Stimulated activated CD8-positive, alpha-beta memory T cell treated with anti-CD3 and anti-CD28 coated beads, Interleukin-15, amount 100 ng/mL, for 1 hour (primary cell): Measurements from ENCODE around the gene DYNLL1.
"Not testable (repeated sequence)": the region's sequence is repeated elsewhere in the genome, so short reads cannot be mapped to it uniquely, and the experiment has no call there.

Experiments used
- DNase-seq: peaks from one replicate; pipeline ENCODE4 v3.0.0-alpha.2; 2020; ENCODE audit warnings: low read depth

The DYNLL1 gene

DNA sequence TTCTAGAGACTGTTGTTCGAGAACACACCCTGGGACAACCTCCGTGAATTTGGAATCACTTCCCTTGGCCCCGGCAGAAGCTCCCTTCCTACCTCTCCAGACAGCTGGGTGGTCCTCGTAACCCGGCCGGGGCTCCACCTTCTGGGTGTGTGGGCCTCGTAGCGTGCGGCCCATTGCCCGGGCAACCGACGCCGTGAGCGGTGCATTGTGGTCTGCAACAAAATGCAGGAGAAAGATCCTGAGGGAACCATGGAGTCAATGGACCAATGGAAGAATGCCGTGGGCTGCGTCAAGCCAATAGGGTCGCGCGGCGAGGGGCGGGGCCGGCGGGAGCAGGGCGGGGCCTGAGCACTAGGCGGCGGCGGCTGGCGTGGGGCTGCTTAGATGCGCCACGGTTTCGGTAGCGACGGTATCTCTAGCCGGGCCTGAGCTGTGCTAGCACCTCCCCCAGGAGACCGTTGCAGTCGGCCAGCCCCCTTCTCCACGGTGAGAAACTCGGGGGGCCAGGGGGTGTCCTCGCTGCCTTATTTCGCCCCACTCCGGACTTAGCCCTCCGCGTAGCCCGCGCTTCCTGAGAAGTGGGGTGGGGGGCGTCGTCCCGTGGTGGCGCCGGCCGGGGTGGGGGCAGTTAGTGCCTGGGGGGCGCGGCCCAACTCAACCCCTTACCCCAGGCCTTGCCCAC lies at the start of gene DYNLL1:
DYNLL1 (plus strand) TSS at position 383 of the 682 bp plus-strand sequence. CDS start 309 bp downstream, outside the sequence.
- DNase-seq: peak; percentile 94

DNA sequence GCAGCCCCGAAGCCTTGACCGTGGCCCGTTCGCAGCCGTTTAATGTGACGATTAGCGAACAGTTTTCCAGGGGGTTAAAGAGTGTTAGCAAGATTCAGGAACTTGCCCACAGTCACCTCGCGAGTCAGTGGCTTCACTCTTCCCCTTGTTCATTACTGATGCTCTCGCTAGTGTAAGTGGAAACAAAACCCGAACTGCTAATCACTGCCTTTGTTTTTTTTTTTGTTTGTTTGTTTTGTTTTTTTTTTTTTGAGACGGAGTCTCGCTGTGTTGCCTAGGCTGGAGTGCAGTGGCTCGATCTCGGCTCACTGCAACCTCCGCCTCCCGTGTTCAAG lies 49.1 kb upstream of the DYNLL1 start:
- DNase-seq: not testable (repeated sequence)

DNA sequence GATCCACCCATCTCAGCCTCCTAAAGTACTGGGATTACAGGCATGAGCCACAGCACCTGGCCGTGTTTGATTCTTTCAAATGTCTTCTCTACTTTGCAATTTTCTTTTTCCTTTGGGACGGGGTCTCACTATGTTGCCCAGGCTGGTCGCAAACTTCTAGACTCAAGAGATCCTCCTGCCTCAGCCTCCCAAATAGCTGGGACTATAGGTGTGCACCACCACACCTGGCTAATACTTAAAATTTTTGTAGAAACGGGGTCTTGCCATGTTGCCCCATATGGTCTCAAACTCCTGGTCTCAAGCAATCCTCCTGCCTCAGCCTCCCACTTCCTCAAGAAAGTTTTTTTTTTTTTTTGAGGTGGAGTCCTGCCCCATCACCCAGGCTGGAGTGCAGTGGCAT lies 47.9 kb upstream of the DYNLL1 start:
- DNase-seq: no peak

DNA sequence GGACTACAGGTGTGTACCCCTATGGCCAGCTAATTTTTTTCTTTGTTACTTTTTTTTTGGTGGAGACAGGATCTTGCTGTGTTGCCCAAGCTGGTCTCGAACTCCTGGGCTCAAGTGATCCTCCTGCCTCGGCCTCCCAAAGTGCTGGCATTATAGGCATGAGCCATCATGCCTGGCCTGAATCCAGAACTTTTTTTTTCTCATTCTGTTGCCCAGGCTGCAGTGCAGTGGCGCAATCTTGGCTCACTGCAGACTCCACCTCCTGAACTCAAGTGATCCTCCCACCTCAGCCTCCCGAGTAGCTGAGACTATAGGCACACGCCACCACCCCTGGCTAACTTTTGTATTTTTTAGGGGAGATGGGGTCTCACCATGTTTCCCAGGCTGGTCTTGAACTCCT lies 43.4 kb upstream of the DYNLL1 start:
- DNase-seq: not testable (repeated sequence)

DNA sequence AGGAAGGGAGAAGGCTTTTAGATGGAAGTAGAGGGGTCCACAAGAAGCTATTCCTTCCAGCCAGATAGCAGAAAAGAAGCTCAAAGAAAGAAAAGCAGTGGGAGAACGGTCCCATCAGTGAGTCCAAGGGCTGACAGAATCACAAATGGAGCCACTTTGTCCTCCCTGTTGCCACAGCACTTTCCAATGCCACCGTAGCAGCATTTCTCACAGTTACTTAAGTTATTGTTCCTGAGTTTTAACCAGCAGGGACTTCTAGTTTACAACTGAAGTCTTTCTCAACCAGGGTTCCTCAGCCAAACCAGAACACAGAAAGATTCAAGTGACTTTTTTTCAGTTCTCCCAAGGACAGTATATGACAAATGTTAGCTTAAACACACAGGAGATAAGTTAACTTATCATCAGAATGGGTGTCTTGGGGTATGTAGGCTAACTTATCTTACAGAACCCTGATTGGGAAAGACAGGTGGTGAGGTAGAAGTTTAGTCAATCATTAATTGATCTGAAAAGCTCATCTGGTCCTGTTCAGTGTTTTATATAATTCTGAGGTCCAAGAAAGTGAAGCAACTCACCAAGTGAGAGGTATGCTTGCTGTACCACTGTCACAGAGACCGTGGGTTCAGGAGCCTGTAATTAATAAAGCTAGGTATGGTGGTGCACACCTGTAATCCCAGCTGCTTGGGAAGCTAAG lies 42.7 kb upstream of the DYNLL1 start:
- DNase-seq: no peak

DNA sequence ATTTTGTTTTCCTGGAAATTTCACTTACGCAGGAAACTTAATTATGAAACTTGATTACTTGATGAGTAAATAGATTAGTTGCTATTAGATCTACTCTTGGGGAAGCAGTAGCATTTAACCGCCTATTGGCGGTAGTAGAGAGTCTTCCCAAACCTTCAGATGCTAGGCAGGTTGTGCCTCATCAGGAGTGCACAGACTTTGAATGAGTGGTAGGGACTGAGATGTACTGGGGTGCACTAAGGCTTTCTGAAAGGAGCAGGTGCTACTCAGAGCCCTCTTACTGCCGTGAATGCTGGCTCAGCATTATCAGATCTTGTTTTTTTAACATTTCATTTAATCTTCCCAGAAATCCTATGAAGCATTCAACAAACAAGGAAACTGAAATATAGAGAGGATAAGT lies 41.9 kb upstream of the DYNLL1 start:
- DNase-seq: no peak

DNA sequence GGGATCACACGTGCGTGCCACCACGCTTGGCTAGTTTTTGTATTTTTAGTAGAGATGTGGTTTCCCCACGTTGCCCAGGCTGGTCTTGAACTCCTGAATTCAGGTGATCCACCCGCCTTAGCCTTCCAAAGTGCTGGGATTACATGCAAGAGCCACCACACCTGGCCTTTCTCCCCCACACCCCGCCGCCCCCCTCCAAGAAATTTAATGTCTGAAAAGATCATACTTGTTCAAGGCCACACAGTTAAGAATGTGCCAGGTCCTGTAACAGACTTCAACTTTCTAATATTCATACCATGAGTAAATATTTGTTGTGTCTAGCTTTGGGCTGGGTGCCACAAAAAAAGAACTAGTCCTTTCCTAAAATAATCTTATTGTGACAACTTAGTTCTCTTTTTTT lies 40.6 kb upstream of the DYNLL1 start:
- DNase-seq: no peak

DNA sequence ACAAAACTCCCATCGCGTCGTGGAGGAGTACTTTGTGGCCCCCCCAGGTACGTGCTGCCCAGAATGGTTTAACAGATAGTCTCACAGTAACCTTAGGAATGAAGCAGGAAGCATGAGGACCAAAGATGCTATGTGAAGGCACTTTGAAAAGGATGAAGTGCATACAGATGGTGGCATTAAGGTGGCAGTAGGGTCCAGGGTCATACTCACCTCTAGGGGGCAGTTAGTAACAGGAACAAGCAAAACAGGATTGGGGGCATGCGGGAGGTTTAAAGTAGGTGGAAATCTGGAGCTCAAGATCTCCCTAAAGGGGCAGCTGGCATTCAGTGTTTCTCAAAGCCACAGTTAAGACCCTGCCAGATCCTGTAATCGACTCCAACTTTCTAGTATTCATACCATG lies 38.8 kb upstream of the DYNLL1 start:
- no peak for DNase-seq

DNA sequence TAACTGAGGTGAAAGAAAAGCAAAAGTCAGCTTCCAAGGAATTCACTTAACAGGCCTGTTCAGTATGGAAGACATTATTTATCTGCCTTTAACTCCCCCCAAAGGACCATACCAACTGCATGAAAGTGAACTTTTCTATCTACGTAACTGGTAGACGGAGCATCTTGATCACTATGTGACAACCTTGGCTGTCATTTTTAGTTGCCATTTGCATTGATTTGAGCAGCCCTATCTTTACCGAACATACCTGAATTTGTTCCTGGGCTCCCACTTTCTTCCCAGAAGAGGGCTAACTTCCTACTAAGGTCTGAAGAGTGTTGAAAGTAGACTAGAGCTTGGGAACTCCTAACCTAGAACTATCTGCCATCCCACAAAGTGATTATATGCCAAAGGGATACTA lies 35.8 kb upstream of the DYNLL1 start:
- no peak for DNase-seq

DNA sequence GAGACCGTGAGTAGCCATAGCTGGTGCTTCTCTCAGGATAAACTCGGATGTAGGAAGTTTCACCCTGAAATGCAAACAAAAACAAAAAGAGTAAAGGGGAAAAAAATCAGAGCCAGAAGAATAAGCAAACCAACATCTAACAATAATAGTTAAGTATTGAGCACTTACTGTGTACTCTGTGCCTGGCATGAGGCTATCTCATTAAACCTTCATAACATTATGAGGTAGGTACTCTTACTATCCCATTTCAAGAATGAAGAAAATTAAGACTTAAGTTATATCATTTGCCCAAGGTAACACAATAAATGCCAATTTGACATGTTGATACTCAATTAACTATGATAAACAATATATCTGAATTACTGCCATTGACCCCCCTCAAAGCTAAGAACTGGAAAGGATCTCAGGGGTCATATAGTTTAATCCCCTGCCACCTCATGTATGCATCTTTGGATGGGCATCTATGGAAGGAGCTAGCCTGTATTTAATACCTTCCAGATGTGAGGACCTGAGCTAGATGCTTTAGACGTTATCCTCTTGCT lies 33.7 kb upstream of the DYNLL1 start:
- DNase-seq: no peak

DNA sequence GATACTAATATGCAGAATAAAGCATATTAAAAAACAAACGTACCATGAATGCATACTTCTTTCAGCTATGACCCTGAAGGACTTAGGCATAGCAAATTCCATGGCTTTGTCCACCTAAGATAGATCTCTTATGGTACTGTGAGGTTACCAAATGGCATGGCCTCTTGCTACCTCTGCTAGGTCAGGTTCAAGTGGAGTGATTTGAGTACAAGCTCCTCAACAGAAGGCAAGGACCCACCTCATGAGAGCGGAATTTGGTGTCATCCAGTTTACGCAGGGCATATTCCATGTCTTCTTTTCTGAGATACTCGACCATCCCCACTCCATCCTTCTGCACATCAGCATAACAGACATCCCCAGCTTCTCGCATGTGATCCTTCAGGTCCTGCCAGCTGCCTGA lies 32.2 kb upstream of the DYNLL1 start:
- DNase-seq: no peak

DNA sequence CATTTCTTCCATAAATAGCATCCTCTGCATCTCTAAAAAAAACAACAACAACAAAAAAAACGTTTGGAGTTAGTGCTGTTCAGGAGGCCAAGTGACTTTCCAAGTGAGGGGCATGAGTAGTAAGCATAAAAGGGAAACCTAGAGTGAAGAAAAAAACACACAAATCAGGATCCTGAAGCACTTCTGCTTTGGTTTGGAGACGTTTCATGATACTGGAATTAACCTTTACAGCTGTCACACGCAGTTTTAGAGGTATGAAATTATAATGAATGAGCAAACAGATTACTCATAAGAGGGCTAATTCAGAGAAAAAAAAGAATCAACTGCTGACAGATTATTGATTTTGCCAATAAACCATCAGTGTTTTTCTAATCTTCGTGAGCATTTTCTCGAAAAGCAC lies 30.2 kb upstream of the DYNLL1 start:
- DNase-seq: no peak

DNA sequence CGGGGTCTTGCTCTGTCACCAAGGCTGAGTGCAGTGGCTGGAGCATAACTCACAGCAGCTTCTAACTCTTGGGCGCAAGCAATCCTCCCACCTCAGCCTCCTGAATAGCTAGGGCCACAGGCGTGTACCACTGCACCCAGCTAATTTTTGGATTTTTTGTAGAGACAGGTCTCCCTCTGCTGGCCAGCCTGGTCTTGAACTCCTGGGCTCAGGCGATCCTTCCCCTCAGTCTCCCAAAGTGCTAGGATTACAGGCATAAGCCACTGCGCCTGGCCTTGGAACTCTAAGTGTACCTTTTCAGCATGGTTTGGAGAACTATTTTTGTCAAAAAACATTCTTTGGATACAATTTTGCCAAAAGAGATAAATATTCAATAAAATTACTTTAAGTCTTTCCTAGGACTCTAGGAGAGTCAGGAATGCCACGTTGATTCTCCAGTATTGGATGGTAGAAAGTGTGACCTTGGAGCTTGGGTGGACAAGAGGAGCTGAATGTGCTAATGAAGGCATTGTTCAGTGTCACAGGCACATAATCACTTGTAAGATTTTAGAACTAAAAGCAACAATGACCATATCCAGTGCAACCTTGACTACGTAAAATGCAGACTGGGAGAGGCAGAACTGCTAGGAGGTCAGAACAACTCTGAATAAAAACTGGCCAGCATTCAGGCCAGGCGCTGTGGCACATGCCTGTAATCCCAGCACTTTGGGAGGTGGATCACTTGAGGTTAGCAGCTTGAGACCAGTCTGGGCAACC lies 29.2 kb upstream of the DYNLL1 start:
- DNase-seq: no peak

DNA sequence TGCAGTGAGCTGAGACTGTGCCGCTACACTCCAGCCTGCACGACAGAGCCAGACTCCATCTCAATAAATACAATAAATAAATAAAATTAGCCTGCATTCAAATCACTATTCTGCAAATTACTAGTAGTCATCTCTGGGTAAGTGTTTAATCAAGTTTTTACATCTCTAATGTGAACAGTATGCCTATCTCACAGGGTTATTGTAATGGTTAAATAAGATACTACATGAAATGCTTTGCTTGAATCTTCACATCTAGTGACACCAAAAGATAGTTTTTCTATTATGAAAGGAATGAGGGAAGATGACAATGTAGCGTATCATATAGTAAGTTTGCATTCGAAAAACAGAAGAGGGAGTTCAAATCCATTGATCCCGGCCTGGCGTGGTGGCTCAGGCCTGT lies 28.5 kb upstream of the DYNLL1 start:
- DNase-seq: no peak

DNA sequence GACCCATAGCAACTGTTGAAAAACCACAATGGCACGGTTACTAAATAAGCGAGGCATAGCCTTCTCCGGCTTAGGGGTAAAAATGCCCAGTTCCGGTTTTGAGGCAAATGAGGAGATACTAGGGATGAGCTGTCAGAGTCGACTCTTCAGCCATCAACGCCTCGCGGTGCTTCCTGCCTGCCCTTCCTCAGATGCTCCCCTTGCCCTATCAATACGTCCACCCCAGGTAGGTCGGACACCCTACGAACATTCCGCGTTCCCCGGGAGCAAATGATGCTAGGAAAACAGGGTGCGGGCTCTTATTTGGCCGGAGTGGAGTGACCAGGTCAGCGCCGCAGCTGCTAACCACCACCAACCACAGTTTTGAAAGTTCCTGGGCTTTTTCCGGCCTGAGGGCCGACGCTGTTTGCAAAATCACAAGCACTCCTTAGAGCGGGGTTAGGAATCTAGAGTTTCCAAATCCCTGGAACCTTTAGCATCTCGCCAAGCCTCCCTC lies 27.5 kb upstream of the DYNLL1 start:
- no peak for DNase-seq

DNA sequence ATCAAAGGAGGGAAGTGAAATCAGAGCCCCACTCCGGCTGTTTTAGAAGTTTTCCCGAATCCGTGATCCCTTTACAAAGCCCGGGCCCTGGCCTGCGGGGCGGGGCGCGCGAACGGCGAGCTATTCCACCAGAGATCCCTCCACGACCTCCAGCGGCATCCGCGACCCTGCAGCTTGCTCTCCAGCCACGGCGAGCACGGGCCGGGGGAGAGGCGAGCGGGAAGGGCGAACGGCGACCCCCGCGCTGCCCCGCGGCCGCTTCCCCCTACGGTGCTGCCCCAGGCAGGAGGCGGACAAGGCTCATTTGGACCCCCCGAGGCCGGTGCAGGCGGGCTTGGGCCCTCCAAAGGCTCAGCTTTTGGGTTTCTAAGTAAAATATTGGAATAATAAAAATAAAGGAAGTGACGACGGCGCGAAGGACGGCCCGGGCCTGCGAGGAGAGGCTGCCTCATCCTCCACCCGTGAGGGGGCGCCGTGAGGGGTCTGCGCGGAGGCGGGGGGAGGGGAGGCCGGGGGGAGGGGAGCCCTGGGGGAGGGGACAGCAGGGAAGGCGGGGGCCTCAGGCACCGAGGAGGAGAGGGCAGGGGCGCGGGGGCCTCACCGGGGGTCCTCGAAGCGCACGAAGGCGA lies 27.0 kb upstream of the DYNLL1 start:
- no peak for DNase-seq

DNA sequence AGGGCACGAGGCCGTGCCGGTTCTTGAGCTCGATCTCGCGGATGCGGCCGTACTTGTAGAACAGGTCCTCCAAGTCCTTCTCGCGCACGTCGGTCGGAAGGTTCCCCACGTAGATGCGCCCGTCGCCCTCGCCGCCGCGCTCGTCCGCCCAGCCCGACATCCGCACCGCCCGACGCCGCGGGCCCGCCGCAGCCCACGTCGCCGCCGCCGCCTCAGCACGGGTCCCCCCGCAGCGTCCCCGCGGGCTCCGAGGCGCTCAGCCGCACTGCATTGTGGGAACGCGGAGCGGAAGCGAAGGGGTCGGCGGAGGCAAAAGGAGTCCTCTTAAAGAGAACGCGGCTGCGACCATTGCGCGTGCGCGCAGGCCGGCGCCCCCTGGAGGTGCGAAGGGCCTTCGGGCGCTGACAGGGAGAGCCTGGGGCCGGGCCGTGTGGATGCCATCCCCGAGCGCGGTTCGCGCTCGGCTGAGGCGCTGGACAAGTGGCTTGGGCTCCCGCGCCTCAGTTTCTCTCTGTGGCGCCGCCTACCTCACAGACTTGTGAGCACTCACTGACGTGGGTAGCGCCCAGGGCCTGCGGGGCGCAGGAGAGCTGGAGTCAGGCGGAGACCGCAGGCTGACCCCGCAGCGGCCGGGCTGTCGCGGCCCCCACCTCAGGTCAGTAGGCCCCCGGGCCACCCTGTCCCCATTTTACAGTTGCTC lies 26.3 kb upstream of the DYNLL1 start, which contains the start of gene SRSF9:
SRSF9 (minus strand) TSS at position 299 of the 700 bp plus-strand sequence; CDS start at position 160, 139 bp downstream.
- DNase-seq: peak; percentile 93

DNA sequence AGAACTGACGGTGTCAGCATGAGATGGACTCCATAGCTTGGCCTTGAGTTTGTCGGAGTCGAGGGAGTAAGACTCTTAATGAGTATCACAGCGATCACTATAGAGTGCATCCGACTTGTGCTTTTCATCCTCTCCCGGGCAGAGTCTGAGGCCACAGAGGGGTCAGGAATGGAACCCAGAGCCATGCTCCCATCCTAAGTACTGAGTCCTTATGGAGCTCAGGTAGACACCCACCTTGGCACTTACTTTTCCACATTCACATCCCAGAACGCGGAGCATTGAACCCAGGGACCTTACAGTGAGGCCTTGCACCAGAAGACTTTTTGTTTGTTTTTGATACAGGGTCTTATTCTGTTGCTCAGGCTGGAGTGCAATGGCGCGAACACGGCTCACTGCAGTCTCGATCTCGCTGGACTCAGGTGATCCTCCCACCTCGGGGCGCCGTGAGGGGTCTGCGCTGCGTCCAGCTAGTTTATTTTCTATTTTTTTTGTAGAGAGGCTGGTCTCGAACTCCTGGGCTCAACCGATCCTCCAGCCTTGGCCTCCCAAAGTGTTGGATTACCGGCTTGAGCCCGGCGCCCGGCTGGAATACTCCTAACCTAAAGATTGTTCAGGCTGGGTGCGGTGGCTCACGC lies 25.6 kb upstream of the DYNLL1 start:
- no peak for DNase-seq

DNA sequence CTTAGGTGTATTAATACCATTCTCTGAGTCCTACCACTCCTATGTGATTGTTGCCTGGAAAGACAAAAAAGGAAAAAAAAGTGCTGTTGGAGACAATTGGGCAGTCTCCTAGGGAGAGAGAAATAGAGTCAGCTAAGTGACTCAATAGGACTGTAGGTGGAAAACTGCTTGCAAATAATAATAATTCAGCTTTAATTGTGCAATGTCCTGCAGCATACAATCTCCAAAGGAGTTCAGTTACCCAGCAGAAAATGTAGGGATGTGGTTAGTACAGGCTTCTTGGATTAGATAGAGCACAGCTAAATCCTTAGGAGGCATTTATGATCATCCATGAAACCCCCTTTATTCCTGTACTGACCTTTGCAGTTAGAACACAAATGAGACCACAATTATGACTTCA lies 23.4 kb upstream of the DYNLL1 start:
- DNase-seq: no peak

DNA sequence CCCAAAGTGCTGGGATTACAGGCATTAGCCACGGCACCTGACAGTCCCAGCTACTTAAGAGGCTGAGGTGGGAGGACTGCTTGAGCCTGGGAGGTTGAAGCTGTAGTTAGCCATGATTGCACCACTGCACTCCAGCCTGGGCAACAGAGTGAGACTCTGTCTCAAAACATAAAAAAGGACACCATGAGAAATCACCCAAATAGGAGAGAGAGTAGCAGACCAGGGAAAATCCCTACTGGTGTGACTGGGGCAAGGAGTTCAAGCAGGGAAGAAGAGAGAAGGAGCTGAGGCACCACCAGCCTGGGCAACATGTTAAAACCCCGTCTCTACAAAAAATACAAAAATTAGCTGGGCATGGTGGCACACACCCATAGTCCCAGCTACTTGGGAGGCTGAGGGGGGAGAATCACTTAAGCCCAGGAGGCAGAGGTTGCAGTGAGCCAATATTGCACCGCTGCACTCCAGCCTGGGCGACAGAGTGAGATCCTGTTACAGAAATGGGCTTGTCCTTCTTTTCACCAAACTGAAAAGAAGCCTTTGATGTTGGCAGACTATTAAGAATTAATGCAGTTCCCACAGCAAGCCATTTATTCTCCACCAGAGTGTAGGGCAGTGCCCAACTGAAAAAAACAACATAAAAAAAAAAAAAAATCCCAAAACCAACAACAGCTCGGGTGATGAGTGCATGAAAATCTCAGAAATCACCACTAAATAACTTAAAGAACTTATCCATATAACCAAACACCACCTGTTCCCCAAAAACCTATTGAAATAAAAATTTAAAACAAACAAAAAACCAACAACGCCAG lies 21.9 kb upstream of the DYNLL1 start:
- DNase-seq: no peak
